ENCODE measurements around the gene AP4B1.

Gene AP4B1

GRCh38 chr1:113849072-113849471 is 55.5 kb downstream of the AP4B1 start:
- no peak for DNase-seq (ENCODE audit: low read depth)
- no peak overlapping the region for H3K4me3 ChIP-seq (ENCODE audit: control insufficient read depth, low read depth, low read length)
- TF ChIP-seq, protein P1, sequence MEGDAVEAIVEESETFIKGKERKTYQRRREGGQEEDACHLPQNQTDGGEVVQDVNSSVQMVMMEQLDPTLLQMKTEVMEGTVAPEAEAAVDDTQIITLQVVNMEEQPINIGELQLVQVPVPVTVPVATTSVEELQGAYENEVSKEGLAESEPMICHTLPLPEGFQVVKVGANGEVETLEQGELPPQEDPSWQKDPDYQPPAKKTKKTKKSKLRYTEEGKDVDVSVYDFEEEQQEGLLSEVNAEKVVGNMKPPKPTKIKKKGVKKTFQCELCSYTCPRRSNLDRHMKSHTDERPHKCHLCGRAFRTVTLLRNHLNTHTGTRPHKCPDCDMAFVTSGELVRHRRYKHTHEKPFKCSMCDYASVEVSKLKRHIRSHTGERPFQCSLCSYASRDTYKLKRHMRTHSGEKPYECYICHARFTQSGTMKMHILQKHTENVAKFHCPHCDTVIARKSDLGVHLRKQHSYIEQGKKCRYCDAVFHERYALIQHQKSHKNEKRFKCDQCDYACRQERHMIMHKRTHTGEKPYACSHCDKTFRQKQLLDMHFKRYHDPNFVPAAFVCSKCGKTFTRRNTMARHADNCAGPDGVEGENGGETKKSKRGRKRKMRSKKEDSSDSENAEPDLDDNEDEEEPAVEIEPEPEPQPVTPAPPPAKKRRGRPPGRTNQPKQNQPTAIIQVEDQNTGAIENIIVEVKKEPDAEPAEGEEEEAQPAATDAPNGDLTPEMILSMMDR (conservative IDR thresholded peaks at IDR 0.05; ENCODE audit: control insufficient read depth, insufficient read depth, low read depth, low read length): no peak

GRCh38 chr1:113846391-113847035 is 58.1 kb downstream of the AP4B1 start:
- DNase-seq (ENCODE audit: low read depth): no peak
- TF ChIP-seq, protein P1 (conservative IDR thresholded peaks at IDR 0.05; ENCODE audit: control insufficient read depth, insufficient read depth, low read depth, low read length): no peak

More at GRCh38 chr1:113846391-113847035, 58.1 kb downstream of the AP4B1 start:
- H3K4me3 ChIP-seq (ENCODE audit: control insufficient read depth, low read depth, low read length): no peak overlapping the region

All from fibroblast of mammary gland (primary cell).